ENCODE measurements around the gene CTSE.
"Not testable (repeated sequence)": the region's sequence is repeated elsewhere in the genome, so short reads cannot be mapped to it uniquely, and the experiment has no call there.

DNA sequence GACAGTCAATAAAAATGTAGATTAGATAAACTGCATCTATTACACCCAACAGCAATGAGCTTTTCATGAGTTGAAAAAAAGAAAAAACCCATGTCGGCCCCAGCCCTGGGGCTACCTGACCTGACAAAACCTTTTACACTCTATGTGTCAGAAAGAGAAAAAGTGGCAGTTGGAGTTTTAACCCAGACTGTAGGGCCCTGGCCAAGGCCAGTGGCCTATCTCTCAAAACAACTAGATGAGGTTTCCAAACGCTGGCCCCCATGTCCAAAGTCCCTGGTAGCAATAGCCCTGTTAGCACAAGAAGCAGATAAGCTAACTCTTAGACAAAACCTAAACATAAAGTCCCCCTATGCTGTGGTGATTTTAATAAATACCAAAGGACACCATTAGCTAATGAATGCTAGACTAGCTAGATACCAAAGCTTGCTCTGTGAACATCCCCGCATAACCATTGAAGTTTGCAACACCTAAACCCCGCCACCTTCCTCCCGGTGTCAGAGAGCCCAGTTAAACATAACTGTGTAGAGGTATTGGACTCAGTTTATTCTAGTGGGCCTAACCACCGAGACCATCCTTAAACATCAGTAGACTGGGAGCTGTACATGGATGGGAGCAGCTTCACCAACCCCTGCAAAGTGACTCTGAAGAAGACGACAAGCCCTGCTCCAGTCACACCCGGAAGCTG, 32.1 kb upstream of the CTSE start:
- TF ChIP-seq, protein P1, sequence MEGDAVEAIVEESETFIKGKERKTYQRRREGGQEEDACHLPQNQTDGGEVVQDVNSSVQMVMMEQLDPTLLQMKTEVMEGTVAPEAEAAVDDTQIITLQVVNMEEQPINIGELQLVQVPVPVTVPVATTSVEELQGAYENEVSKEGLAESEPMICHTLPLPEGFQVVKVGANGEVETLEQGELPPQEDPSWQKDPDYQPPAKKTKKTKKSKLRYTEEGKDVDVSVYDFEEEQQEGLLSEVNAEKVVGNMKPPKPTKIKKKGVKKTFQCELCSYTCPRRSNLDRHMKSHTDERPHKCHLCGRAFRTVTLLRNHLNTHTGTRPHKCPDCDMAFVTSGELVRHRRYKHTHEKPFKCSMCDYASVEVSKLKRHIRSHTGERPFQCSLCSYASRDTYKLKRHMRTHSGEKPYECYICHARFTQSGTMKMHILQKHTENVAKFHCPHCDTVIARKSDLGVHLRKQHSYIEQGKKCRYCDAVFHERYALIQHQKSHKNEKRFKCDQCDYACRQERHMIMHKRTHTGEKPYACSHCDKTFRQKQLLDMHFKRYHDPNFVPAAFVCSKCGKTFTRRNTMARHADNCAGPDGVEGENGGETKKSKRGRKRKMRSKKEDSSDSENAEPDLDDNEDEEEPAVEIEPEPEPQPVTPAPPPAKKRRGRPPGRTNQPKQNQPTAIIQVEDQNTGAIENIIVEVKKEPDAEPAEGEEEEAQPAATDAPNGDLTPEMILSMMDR (conservative IDR thresholded peaks at IDR 0.05; ENCODE audit: low read depth, low read length) = not testable (repeated sequence)
- not testable (repeated sequence) for TF ChIP-seq EZH2 (IDR thresholded peaks at IDR 0.05; ENCODE audit: borderline replicate concordance, low read depth, low read length, poor library complexity, severe bottlenecking)

All from A673 (cell line).